ENCODE measurements around the gene IGSF3. TPM values are rescaled to one million over a fixed set of nuclear protein-coding genes. Genes with fewer than 3 reads are reported as not detected.

Gene IGSF3
- total and polyA plus RNA-seq, 7 donors = 0.34 to 1.2 (median 0.49) TPM

GRCh38 chr1:116578581-116578980 lies 89.0 kb downstream of the IGSF3 start:
- Histone ChIP-seq H3K27ac (no peak overlapping the region), H3K9me3 (no peaks in the 10 kb centered on the region), H3K4me3 (no peak overlapping the region), H3K27me3 (ENCODE audit: insufficient read depth in 3 of 3, low read length in 2 of 3) (no peaks in the 10 kb centered on the region), H3K4me1 (no peaks in the 10 kb centered on the region), H3K36me3 (ENCODE audit: insufficient read depth in 1 of 2, low read depth in 1 of 2) (no peaks in the 10 kb centered on the region)
- DNase-seq (no peak), ATAC-seq (no peak)
- intact Hi-C loops (cut with DNase I) = loop anchor here (5.0 to 10.0 kb wide), 2 partner anchors 164 to 479 kb away; no protein-coding TSS in a partner anchor
- no peak for TF ChIP-seq CTCF (IDR thresholded peaks at IDR 0.05)
- 76 to 91% (median 88%) methylated on average over 1 of the region's 1 CpG for WGBS, 3 donors

- no peak for TF ChIP-seq CTCF (IDR thresholded peaks at IDR 0.05)
- no peak overlapping the region for H3K4me3 ChIP-seq
- no peaks in the 10 kb centered on the region for H3K36me3 ChIP-seq (ENCODE audit: insufficient read depth in 1 of 2, low read depth in 1 of 2)
- H3K27me3 ChIP-seq (ENCODE audit: insufficient read depth in 3 of 3, low read length in 2 of 3) = no peaks in the 10 kb centered on the region
- H3K4me1 ChIP-seq = no peaks in the 10 kb centered on the region
- intact Hi-C loops (cut with DNase I) = loop anchor here (5.0 to 10.0 kb wide), 2 partner anchors 163 to 479 kb away; no protein-coding TSS in a partner anchor
- H3K9me3 ChIP-seq = no peaks in the 10 kb centered on the region
- DNase-seq (no peak), ATAC-seq (no peak)
- no peak overlapping the region for H3K27ac ChIP-seq
- WGBS, 3 donors = 88 to 92% (median 89%) methylated on average over 5 of the region's 5 CpGs
These were observed 89.7 kb downstream of the IGSF3 start for GRCh38 chr1:116577759-116578314.

- peak; percentile 85 for TF ChIP-seq CTCF (IDR thresholded peaks at IDR 0.05)
- ATAC-seq (no peak), DNase-seq (peak; percentile 47 to 66)
- Histone ChIP-seq H3K9me3 (no peaks in the 10 kb centered on the region), H3K27ac (no peak overlapping the region), H3K4me1 (no peaks in the 10 kb centered on the region), H3K36me3 (ENCODE audit: insufficient read depth in 1 of 2, low read depth in 1 of 2) (no peaks in the 10 kb centered on the region), H3K4me3 (no peak overlapping the region), H3K27me3 (ENCODE audit: insufficient read depth in 3 of 3, low read length in 2 of 3) (no peaks in the 10 kb centered on the region)
- 34 to 37% (median 34%) methylated on average over 11 of the region's 11 CpGs for WGBS, 3 donors
- intact Hi-C loops (cut with DNase I) = loop anchor here (1.0 to 10.0 kb wide), 3 partner anchors 22 to 483 kb away; no protein-coding TSS in a partner anchor
These were observed 92.8 kb downstream of the IGSF3 start for GRCh38 chr1:116574581-116575291.

GRCh38 chr1:116573431-116574095 lies 94.0 kb downstream of the IGSF3 start:
- H3K36me3 ChIP-seq (ENCODE audit: insufficient read depth in 1 of 2, low read depth in 1 of 2) = no peaks in the 10 kb centered on the region
- H3K4me1 ChIP-seq = no peaks in the 10 kb centered on the region
- TF ChIP-seq CTCF (IDR thresholded peaks at IDR 0.05) = no peak
- intact Hi-C loops (cut with DNase I) = loop anchor here in 1 of 2 donors (1.0 to 10.0 kb wide), 2 partner anchors 23 to 159 kb away; no protein-coding TSS in a partner anchor
- no peaks in the 10 kb centered on the region for H3K9me3 ChIP-seq
- ATAC-seq (no peak), DNase-seq (no peak)
- WGBS, 3 donors = 82 to 87% (median 84%) methylated on average over 7 of the region's 7 CpGs
- no peaks in the 10 kb centered on the region for H3K27me3 ChIP-seq (ENCODE audit: insufficient read depth in 3 of 3, low read length in 2 of 3)
- no peak overlapping the region for H3K27ac ChIP-seq
- no peak overlapping the region for H3K4me3 ChIP-seq

Measured in psoas muscle (tissue), 8 donors.